Germinal center (tissue), 1 donor: Measurements from ENCODE around the gene DNAJB5.
A peak's percentile ranks its signal among the peaks of the same experiment; 100 is the strongest.
"Not testable (repeated sequence)": the region's sequence is repeated elsewhere in the genome, so short reads cannot be mapped to it uniquely, and the experiment has no call there.

Source experiments
- DNase-seq: peaks from one replicate; pipeline ENCODE4 v3.0.0; 2012; ENCODE audit warnings: mixed read lengths, low spot score

Gene DNAJB5

DNA sequence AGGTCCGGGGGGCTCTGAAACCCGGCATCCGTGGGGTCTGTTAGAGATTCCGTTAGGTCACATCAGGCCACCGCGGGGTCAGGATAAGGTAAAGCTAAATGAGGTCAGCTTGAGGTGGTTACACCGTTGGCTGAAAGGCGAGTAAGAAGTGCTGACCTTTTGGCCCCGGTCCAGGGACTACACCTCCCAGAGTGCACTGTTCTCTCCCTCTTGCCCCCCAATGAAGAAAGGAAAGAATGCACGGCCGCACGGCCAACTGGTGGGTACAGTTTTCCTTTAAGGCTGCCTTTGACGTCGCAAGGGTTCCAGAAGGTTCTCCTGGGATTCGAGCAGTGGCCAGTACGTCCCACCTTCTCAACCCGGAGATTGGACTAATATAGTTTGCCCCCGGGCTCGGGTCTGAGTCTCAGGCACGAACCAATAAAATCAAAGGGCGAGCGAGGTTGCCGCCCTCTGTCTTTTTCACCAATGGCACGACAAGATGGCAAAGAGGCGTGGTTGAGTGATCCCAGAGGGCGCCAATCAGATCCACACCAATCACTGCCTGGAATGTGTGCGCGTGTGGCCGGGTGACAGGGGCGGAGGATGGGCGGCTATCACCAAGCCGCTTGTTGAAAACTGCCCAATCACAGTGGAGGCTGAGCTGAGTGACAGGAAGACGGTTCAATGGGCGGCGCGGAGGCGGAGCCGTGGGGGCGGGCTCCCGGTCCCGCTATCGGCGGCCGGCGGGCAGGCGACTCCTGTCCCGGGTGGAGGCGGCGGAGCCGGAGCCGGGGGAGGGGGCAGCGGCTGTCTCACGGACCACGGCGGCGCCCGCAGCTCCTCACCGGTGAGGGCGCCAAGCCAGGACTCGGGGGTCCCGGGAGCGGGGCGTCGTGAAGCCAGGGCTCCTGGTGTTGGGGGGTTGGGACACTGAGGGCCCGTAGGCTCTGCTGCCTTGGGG, at the start of gene DNAJB5:
TSS of gene DNAJB5 (plus strand) at position 743 of the 943 bp plus-strand sequence. CDS start 886 bp downstream, outside the sequence.
- peak; percentile 99 for DNase-seq

DNA sequence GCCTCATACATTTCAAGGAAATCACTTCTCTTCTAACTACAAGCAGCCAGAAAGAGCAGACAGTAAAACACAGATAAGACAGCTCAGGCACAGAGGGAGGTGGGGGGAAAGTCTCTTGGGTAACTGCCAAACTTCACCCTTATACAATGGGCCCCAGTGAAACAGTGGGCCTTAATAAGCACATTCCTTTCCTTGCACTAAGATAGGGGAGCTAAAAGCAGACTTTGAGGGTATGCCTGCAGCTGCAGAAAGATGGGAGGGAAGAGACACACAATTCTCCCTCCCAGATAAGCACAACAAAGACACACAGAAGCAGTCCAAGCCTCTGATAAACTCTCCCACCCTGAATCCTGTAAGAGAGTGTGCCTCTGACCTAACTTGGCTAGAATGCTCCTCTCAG, 49.6 kb upstream of the DNAJB5 start:
- DNase-seq = not testable (repeated sequence)

DNA sequence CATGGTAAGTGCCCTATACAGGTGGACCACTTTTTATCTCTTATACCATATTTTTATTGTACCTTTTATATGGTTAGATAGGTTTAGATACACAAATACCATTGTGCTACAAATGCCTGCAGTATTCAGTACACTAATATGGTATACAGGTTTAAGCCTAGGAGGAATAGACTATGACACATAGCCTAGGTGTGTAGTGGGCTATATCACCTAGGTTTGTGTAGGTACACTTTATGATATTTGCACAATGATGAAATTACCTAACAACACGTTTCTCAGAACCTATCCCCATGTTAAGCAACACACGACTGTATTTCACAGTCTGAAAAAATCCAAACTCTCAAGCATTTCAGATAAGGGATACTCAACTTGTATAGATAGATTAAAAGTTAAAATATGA, 41.1 kb upstream of the DNAJB5 start:
- no peak for DNase-seq

DNA sequence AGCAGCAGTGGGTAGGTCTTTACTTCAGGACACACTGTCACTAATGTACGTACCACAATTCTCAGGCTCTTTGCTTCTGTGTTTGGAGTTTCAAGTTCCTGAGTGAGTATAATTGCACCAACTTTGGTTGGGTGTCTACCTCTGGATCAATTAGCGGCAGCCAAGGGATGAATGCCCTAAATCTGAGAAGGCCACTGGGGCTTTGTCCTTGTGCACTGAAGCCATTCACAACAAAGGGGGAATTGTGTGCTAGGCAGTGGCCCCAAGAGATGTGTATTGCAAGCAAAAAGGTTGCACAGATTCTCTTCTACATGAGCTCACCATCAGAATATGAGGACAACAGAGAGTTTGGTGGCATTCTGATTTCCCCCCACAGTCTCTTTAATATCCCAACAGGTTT, 35.3 kb upstream of the DNAJB5 start:
- no peak for DNase-seq

DNA sequence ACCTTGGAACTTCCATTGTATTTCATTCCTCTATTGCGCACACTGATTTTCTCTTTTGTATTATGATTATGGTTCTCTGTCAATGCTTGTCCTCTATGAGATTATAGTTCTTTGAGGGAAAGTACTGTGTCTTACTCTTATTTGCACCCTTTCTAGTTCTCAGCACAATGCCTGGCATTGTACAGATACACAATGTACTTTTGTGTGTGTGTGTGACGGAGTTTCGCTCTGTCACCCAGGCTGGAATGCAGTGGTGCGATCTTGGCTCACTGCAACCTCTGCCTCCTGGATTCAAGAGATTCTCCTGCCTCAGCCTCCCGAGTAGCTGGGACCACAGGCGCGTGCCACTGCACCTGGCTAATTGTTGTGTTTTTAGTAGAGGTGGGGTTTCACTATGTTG, 33.5 kb upstream of the DNAJB5 start:
- DNase-seq = not testable (repeated sequence)

DNA sequence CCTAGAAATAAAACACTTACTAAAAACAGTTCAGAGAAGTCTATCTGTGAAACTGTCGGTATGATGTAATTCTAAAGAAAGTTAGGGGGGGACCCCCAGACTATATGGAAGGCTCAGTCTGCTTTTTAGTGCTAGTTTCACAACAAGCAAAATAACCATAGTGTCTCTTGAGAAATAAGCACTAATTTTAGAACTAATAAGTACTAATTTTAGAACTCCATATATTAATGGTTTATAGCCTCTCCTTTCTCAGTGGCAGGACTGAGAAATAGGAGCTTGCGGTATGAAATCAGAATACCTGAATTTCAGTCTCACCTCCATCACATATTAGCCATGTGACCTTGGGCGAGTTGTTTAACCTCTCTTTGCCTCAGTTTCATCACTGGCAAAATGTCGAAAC, 32.9 kb upstream of the DNAJB5 start:
- DNase-seq = no peak

DNA sequence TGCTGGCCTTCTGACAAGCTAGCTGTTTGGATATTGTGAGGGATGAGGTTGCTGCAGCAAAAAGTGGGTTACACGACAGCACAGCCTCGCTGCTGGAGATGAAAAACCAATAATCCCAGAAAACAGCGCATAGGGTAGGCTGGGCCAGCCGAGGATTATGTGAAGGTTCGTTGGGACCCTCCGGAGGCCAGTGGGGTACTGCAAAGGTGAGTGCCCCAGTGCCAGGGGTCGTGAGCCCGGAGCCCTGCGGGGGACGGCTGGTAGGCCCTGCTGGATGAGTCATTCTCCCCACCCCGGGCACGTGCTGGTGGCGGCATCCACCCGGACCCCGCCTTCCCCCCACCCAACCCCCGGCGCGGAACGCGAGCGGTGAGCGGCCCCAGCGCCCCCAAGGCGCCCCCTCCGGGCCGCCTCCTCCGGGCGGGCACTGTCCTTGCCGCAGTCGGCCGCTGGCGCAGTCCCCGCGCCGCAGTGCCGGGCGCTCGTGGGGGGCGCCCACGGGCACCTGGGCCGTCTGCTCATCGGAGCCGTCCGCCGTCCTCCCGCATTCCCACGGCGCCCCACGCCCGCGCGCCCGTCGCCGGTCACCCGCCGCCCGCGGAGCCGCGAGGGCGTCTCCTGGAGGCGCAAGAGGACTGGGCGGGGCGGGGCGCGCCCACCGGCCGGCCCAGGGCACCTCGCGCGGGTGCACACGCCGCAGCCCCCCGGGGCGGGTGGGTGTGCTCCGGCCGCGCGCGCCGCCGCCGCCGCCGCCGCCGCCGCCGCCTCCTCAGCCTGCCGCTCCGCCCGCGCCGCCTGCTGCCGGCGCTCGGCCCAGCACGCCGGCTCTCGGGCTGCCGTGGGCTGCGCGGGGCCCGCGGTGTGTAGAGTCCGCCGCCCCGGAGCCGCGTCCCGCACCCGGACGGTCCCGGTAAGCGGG, 31.8 kb upstream of the DNAJB5 start, which contains the start of gene PHF24:
TSS of gene PHF24 (plus strand) at position 794 of the 919 bp plus-strand sequence. CDS start 13,014 bp downstream, outside the sequence.
- peak; percentile 14 for DNase-seq

DNA sequence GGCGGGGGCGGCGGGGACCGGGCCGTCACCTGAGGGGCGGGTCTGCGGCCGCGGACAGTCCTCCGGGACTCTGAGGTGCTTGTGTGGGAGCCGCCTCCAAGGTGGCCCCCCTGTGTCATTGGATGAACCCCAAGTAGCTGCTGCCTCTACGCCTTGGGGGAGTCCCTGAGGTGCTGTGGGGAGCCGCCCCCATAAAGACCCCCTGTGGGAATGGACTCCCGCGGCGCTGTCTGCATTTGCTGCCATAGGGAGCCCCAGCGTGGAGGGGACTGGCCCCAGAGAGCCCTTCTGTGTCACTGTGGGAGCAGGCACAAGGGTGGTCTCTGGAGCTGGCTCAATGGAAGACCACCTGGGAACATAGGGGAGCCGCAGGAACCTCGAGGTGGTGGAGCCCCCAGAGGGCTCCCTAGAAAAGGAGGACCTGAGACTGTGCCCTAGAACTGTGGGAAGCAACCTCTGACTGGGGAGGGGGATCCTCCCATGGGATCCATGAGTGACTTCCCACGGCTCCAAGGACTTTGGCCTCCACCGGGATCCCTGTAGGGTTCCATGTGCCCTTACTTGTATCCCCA, 31.0 kb upstream of the DNAJB5 start:
- no peak for DNase-seq

DNA sequence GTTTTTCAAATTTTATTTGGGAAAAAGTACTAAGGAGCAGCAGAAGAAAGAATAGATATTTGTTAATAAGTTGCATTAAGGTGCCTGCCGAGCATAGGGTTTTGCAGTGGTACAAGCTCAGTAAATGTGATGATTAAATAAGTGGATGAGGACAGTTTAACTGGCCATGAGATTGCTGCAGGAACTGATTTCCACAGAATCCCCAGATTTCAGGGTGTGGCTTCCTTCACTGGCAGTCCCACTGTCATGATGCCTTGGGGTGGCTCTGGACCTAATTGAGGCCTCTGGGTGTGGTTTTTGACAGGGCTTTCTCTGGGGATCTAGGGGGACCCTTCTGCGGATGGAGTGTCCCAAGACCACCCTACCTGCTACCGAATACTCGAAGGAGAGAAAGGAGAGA, 30.1 kb upstream of the DNAJB5 start:
- DNase-seq = no peak

DNA sequence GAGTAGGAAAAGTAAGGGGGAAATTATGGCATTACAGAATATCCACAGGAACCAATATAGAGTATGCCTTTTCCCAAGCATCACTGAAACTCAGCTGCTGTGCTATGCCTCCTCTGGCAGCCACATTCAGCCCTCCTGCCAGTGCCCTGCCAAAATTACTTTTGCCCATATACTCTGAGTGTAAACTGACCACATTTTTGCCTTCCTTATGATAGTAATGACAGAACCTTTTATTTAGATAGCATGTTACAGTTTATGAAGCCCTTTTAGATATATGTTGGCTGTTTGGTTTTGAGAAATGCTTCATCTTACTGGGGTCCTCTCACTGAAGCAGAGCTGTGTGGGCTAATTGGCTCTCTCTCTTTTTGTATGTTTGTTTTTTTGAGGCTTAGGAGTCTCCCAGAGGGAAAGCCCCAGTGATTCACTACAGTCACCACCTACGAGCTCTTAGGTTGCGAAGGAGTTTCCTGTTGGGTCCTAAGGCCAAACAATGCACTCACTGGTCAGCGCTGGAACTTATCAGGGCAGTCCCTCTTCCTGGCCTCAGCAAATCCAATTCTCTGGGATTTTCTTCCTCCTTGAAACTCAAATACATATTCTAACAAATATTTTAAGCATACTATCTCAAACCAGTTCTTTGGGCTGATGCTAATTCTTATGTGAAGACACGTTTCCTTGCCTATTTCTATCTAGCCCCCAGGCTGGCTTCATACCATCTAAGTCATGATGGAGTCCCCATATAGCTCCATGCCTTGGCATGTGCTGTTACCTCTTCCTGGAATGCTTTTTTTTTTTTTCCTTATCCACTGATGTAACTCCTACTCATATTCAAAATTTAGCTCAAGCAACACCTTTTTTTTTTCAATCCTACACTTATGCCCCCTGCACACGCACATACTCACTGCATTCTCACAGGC, 27.7 kb upstream of the DNAJB5 start:
- no peak for DNase-seq

DNA sequence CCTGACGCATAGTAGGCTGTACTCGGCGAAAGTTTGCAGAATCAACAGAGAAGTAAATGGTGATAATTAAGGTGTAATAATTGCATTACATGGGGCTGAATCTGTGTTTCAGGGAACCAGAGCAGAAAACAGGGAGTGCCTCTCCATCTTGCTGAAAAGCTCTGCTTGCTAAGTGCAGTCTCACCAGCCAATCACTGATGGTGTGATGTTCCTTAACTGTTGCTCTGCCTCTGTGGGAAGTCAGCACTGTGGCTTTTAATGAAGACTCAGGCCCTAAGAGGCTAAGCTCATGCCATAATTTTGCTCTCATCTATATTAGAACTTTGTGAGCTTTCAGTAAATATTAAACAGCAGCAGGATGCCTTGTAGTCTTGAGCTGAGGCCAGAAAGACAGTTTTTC, 27.0 kb upstream of the DNAJB5 start:
- DNase-seq = no peak

DNA sequence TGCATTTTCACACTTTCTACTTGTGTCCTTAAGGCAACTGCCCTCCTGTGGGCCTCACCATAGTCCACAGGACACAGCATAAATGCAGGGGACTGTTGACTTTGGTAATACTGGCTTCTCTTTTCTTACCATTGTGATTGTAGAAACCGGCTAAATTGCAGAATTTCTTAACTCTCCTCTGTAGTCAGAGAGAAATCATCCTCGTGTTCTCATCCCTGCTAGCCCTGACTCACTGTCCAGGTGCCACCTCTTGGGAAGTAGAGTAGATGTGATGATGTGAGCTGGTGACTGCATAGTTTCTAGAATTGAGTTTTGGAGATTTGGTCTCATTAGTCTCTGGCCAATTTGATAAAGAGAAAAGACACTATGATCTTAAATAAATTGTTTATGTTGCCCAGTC, 26.0 kb upstream of the DNAJB5 start:
- DNase-seq = no peak

DNA sequence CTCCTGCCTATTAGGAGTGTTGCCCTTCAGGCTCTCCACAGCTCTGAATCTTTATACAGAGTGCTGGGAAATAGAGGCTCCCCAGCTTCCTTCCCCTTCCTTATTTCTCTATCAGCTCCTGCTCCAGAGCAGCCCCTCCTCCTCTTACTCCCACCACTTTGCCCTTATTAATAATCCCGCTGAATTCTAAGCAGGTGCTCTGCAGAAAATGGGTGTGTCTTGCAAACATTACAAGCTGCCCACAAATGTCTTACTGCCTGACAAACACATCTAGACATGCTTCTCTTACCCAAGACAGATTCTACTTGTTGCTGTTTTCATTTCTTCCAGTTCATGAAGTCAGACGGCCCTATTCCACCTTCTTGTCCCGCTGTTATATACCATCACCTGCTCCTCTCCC, 25.1 kb upstream of the DNAJB5 start:
- DNase-seq = no peak

DNA sequence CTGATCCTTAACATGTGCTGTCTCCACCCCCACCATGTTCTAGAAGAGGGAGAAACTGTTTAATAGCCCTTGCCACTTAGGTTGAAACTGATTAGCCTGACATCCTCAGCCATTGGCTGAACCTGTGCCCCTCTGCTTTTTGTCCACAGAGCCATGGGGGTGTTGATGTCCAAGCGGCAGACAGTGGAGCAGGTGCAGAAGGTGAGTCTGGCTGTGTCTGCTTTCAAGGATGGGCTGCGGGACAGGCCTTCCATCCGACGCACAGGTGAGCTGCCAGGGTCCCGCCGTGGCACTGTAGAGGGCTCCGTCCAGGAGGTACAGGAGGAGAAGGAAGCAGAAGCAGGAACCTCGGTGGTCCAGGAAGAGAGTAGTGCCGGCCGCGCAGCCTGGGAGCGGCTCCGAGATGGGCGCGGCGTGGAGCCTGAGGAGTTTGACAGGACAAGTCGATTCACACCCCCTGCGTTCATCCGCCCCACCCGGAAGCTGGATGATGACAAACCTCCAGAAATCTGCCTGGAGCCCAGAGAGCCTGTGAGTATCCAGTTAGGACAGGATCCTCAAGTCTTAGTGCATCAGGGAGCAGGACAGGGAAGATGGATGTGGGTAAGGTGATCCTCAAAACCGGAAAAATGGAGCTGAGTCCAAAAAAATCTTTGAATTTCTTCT, 18.3 kb upstream of the DNAJB5 start:
- no peak for DNase-seq

DNA sequence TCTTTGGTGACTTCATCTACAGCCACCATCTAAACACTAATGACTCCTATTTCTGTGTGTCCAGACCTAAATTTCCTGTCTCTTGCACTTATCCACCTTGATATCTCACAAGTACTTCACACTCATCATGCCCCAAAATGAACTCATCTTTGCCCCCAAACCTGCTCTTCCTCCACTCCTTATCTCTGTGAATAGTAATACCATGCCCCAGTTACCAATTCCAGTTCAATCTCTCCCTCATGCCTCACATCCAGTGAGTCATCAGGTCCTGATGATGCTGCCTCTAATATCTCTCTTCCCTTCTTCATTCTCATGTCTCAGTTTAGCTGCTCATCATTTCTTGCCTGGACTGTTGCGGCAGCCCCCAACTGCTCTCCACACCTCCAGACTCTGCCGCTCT, 14.9 kb upstream of the DNAJB5 start:
- no peak for DNase-seq

DNA sequence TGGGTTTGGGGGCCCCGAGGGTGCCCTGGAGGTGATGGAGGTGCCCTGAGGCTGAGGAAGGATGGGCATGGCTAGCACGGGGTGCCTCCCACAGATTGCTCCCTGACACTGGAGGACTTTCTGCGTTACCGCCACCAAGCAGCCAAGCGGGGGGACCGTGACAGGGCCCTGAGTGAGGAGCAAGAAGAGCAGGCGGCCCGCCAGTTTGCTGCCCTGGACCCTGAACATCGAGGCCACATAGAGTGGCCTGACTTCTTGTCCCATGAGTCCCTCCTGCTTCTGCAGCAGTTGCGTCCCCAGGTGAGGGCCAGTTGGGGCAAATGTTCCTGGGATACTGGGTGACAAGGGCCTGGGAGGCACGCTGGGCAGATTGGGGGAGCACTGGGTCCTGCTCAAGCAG, 13.1 kb upstream of the DNAJB5 start:
- no peak for DNase-seq

DNA sequence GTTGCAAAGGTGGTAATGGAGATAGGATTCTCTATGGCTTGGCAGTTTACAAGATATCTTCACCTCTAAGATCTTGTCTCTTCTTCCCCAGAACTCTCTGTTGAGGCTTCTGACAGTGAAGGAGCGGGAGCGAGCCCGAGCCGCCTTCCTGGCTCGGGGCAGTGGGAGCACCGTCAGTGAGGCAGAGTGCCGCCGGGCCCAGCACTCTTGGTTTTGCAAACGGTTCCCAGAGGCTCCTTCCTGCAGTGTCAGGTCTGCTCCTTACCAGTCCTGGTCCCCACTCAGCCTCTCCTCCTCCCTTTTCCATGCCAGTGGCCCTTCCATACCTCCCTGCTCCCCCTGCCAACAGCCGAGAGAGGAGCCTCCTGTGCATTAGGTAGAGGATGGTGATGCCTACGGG, 12.6 kb upstream of the DNAJB5 start:
- DNase-seq = no peak

DNA sequence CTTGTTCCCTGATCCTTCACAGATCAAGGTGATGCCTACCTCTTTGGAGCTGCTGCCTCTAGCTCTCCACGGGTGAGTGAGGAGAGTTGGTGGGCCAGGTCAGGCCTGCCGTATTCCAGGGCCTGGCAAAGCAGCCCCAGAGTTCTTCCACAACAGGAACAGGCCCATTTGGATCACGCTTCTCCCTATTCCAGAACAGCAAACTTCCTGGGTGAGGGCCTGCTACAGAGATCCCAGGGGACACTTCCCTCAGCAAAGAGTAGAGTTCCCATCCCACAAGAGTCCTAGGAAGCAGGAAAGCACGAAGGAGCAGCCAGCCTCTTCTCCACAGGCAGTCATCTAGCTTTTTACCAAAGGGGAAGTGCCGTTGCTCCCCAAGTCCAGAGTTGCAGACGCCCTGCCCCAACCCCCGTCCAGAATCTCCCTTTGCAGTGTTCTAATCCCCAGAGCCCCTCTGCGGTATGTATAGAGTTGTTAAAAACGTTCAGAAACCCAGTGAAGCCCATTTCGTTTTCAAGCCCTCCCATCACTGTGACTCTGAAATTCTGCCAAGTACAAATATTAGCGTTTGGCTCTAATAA, 9.3 kb upstream of the DNAJB5 start:
- DNase-seq = no peak

DNA sequence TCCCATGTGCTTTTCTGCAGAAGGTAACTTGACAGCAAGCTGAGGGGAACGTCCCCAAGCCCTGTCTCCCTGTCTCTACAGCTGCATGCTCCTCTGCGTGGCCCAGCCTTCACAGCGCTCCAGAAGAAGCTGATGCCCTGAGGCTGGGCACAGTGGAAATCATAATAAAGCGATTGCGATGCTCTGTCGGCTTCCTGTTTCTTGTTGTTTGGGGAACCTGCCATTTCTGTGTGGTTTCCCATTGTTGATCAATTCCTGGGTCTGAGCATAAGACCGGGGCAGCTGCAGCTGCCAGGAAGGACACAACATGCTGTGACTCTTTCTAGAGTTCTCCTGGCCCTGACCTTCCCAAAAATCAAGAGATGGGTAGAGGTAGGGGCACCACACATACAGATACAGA, 7.2 kb upstream of the DNAJB5 start:
- DNase-seq = no peak

DNA sequence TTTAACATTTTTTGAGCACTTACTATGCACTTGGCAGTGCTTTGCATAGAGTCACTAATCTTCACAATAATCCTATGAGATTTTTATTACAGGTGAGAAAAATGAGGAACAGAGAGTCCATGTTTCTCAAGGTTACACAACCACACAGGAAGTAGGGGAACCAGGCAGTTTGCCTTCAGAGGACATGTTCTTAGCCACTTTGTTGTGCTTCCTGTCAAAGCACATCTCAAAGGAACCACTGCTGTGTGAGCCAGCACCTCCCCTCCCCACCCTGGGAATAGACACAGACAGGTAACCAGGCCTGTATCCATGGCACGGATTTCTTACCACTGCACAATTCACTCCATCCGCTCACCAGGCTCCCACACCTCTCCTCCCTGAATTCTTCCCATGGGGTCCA, 6.3 kb upstream of the DNAJB5 start:
- peak; percentile 23 for DNase-seq
